Suprapubic skin (tissue), 3 donors: ENCODE measurements around the gene FXYD7.

Experiments
- CTCF ChIP-seq, 2 donors: fragments of 200-600 bp in 1 of 2; fragments of 450-650 bp in 1 of 2; sonication (generic) in 1 of 2; IDR thresholded peaks; one replicate each; pipeline ENCODE4 v1.5.1; 2016 to 2019; ENCODE audit warnings: antibody characterized with exemption in 2 of 2, mild to moderate bottlenecking in 1 of 2, moderate library complexity in 1 of 2
- EP300 ChIP-seq: sonication (generic); formaldehyde crosslinking; IDR thresholded peaks from one replicate; pipeline ENCODE4 v1.6.1; 2017; ENCODE audit warnings: antibody characterized with exemption

- no peak for TF ChIP-seq CTCF (IDR thresholded peaks at IDR 0.05)
- no peak for TF ChIP-seq EP300
Measured at GRCh38 chr19:35150445-35150844, 7.4 kb downstream of the FXYD7 start.
